ENCODE results near the gene FAM9A.
"Not testable (repeated sequence)": the region's sequence is repeated elsewhere in the genome, so short reads cannot be mapped to it uniquely, and the experiment has no call there.

Gene FAM9A

DNA sequence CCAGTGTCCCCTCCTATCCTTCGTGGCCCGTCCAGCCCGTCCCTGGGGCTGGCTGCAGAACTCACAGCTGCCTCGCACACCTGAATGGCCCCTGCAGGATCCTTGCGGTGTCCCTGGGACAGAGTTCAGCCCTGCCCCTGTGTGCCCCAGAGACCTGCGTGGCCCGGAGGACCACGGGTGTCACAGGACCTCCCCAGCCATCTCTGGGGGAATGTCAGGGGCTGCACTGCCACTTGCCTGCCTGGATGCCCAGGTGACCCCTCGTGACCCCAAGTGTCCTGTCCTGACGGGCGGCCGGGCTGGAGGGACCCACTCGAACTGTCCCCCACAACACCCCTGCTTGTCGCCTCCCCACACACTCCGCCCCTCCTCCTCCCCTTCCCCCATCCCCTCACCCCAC is 832 bp downstream of the FAM9A start:
- not testable (repeated sequence) for DNase-seq

DNA sequence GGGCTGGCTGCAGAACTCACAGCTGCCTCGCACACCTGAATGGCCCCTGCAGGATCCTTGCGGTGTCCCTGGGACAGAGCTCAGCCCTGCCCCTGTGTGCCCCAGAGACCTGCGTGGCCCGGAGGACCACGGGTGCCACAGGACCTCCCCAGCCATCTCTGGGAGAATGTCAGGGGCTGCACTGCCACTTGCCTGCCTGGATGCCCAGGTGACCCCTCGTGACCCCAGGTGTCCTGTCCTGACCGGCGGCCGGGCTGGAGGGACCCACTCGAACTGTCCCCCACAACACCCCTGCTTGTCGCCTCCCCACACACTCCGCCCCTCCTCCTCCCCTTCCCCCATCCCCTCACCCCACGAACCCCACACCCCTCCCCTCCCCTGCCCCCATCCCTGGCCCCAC is 1.9 kb downstream of the FAM9A start:
- DNase-seq, result not testable (repeated sequence)

- not testable (repeated sequence) for DNase-seq
Observed at GRCh38 chrX:8798702-8799101, 2.5 kb downstream of the FAM9A start.

GRCh38 chrX:8787119-8787518 is 14.1 kb downstream of the FAM9A start:
- DNase-seq, result not testable (repeated sequence)

DNA sequence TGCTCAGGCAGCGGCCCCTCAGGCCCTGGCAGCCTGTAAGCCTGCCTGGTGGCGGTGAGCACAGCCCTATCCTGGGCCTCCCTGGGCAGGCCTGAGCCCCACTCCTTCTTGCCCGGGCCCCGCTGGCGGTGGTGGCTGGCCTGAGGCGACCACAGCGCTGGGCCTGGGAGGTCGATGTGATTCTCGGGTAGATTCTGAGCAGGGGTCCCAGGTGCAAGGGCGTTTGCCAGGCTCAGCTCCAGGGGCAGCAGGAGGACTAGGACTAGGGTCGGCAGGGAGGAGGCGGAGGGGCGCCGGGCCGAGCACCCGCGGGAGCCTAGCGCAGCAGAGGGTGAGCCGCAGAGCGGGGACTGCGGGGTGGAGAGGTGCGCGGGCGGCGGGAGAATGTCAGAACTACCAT is 17.0 kb downstream of the FAM9A start:
- DNase-seq, result no peak

DNA sequence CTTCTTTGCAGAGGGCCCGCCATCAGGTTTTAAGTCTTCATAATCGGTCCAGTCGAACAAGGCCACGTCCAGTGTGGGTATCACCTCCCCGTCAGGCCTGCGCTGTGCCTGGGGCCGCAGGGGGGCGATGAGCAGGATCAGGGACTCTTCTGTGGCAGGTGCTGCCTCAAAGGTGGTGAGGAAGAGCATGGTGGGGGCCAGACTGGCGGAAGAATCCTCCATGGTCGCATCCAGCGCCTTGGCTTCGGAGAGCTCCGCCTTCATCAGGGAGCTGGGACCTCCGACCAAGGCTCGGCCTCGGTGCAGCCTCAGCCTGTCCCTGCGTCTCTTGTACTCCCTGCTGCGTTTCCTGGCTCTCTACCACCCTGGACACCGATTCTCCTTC is 17.5 kb downstream of the FAM9A start:
- DNase-seq, result no peak

DNA sequence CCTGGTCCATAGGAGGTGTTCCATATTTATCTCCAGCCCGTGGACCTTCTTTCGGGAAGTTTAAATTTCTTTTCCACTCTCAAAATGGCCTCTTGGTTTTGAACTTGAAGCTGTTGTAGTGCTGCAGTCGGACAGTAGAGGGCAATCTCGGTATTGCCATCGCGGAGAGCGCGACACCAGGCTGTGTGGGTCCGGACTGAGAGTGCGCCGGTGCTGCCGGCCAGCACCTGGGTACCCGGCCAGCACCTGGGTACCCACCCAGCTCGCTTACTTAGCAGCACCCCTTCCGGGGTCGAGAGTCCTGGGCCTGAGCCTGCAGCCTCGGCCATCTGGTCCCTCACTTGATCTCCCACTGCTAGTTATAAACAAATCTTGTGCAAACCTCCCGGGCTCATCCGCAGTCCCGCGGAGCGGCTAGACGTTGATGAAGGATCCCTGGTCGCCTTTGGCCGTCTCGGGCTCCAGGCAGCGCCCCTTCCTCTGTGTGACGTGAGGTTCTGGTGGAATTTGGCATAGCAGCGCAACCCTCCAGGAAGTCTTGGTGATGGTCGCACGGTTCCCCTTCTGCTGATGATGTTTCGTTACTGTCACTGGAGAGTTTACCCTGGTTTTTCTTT is 18.0 kb downstream of the FAM9A start:
- DNase-seq, result peak; percentile 41

- DNase-seq, result no peak
Observed at GRCh38 chrX:8782595-8782994, 18.6 kb downstream of the FAM9A start.

DNA sequence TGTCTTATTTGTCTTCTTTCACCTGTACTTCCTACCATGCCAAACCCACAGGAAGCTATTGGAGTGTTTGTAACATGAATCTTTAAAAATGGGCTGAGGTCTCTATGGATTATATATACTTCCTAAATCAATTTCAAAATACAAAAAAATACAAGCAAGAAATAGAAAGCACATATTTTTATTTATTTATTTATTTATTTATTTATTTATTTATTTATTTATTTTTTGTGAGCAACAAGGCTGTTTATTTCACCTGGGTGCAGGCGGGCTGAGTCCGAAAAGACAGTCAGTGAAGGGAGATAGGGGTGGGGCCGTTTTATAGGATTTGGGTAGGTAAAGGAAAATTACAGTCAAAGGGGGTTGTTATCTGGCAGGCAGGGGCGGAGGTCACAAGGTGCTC is 19.3 kb downstream of the FAM9A start:
- DNase-seq, result not testable (repeated sequence)

DNA sequence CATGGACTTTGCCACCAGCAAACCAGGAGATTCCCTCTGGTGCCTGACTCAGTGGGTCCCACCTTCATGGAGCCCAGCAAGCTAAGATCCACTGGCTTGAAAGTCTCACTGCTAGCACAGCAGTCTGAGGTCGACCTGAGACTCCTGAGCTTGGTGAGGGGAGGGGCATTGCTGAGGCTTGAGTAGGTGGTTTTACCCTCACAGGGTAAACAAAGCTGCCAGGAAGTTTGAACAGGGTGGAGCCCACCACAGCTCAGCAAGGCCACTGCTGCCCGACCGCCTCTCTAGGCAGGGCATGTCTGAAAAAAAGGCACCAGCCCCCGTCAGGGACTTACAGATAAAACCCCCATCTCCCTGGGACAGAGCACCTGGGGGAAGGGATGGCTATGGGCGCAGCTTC is 28.1 kb downstream of the FAM9A start:
- no peak for DNase-seq

DNA sequence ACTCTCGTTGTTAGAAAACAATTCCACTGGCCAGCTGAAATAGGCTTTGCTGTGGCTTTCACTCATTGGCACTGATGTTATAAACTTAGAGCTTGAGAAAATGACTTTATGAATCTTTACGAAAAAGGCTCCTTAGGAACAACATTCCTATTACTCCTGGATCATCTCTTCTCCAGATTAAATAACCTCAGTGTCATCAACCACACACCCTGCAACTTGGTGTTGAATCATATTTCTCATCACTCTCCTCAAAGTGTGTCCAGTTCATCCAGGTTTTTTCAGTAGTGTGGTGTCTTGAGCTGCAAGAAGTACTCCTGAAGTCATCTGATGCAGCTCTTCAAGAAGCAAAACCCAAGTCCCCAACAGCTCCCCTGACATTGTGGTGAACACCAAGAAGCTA is 41.2 kb downstream of the FAM9A start:
- no peak for DNase-seq

GRCh38 chrX:8758706-8759105 is 42.5 kb downstream of the FAM9A start:
- DNase-seq, result not testable (repeated sequence)

DNA sequence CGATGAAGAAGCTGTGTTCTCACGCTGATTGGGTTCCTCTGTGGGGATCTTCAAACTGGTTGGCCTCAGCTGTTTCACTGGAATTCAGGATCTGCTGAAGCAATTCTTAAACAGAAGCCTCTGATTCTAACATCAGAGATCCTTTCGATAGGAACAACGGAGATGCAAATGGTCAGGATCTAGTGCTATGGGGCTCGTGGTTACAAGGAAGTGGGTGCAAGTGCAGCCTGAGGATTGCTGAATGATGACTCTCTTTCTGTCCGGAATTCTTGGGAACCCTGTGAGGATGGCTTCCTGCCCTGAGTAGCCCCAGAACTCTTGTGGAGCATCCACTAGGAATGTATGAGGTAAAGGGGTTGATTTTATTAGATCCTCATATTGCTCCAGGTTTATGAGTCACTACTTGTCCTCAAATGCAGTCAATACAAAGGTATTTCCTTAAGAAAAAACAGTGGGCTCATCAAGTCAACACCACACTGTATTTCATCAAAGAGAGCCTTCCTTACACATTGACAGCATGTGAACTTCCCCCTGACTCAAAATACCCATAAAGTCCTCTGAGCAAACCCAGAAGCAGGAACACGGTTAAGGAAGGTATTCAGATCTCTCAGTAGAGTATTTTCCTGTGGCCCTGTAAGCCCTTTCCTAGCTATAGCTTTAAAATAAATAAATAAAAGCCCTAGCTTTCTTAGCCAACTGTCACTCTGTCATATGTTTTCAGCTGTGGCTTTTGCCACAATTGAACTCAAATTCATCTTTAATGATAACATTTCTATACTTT is 43.4 kb downstream of the FAM9A start:
- not testable (repeated sequence) for DNase-seq

DNA sequence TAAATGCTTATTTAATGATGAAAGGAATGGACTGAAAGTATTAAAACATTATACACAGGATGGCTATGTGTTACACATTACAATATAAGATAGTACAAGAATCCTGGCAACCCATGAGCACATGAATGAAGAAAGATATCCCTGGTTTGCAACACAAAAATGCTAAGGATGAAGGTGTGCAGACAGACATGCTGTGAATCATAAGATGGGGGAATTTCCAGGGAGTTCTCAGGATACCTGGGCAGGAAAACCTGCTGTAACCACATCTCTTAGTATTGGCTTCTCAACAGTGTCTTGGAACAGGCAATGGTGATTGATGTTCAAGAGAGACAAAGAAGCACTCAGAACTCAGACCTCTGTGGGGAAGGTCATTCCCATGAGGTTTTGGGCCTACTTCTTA is 45.4 kb downstream of the FAM9A start:
- DNase-seq, result no peak

DNA sequence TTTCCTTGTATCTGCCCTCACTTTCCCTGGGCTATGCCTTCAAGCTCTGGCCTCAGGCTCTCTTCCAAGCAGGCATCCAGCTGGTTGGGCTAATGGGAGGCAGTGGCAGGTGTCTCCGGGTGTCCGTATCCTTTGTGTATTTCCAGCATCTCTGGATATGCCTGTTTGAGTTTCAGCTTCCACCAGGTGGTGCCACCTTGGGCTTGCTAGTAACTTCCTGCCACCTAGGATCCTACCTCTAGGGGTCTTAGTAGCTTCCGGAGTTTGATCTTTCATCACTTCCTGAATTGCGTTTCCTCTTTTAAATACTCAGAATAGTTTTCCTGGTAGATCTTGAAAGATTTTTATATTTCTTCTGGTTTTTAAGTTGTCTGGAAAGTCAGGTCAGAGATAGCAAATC is 46.1 kb downstream of the FAM9A start:
- no peak for DNase-seq

DNA sequence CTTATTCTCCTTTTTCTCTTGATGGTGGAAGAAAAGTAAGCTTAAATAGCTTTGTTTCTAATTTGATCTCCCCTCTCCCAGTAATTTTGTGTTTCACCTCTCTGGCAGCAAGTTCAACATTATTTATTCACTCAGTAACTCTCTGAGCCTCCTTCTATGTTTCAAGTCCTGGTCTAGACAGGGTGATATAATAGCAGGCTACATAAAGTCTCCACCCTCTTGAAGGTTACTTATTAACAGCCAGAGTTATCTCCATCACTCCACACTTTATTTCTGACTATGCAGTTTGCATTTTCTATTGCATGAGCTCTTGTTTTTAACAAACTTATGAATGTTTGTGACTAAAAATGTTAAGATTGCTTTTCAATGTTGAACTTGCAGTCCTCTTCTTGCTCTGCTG is 51.5 kb downstream of the FAM9A start:
- no peak for DNase-seq

- DNase-seq, result no peak
Observed at GRCh38 chrX:8748855-8749254, 52.3 kb downstream of the FAM9A start.

- peak; percentile 57 for DNase-seq
Observed at GRCh38 chrX:8743126-8743732, 58.0 kb downstream of the FAM9A start.

- no peak for DNase-seq
Observed at GRCh38 chrX:8741981-8742380, 59.2 kb downstream of the FAM9A start.

All from activated naive CD4-positive, alpha-beta T cell treated with anti-CD3 and anti-CD28 coated beads, Interleukin-2, amount 50 U/mL, for 16 hours (primary cell).